ENCODE data around the gene MAP3K2. TPM values are rescaled to one million over a fixed set of nuclear protein-coding genes. Genes with fewer than 3 reads are reported as not detected.

MAP3K2 gene
- total and polyA plus RNA-seq, 2 experiments from 2014 or later: 10.2 to 23.5 TPM

DNA sequence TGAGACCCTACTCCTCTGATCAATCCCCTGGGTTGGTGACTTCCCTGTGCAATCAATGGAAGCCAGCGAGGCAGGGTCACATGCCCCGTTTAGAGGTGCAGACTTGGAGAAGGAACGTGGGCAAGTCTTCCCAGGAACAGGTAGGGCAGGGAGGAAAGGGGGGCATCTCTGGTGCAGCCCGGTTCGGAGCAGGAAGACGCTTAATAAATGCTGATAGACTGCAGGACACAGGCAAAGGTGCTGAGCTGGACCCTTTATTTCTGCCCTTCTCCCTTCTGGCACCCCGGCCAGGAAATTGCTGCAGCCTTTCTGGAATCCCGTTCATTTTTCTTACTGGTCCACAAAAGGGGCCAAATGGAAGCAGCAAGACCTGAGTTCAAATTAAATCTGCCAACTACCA lies 29.6 kb upstream of the MAP3K2 start:
- no peak for ATAC-seq
- no peak overlapping the region for H3K27ac Mint-ChIP-seq
- no peak overlapping the region for H3K4me3 ChIP-seq
- H3K4me3 Mint-ChIP-seq: peak overlapping the region; percentile 8; the same call in 1 of the 3 replicates
- peaks cover 4% of the 10 kb centered on the region; the same call in 2 of the 3 replicates for H3K9me3 Mint-ChIP-seq
- H3K4me1 ChIP-seq (ENCODE audit: insufficient read depth): peaks cover 4% of the 10 kb centered on the region; the same call in 1 of the 2 replicates
- no peaks in the 10 kb centered on the region for H3K36me3 ChIP-seq (ENCODE audit: insufficient read depth)
- no peaks in the 10 kb centered on the region; the same call in 1 of the 2 replicates for H4K20me1 ChIP-seq (replicated peaks; ENCODE audit: insufficient read depth)
- no peak for TF ChIP-seq NANOG (IDR thresholded peaks at IDR 0.05; ENCODE audit: borderline replicate concordance)
- no peak for DNase-seq (ENCODE audit: low spot score)
- H3K27me3 ChIP-seq (ENCODE audit: insufficient read depth): peaks cover 52% of the 10 kb centered on the region
- H3K79me2 ChIP-seq (replicated peaks; ENCODE audit: insufficient read depth): no peaks in the 10 kb centered on the region
- H3K4me2 ChIP-seq: no peak overlapping the region
- peaks cover 10% of the 10 kb centered on the region for H3K4me1 Mint-ChIP-seq
- H3K9me2 ChIP-seq (ENCODE audit: insufficient read depth): no peaks in the 10 kb centered on the region
- peaks cover 46% of the 10 kb centered on the region for H3K27me3 Mint-ChIP-seq (ENCODE audit: insufficient read depth, low read depth, poor library complexity)
- H3F3A ChIP-seq (replicated peaks; ENCODE audit: low read depth): 0 out of 2 replicates have a peak, but pooled peaks cover 4% of the 10 kb centered on the region
- H2AFZ ChIP-seq: no peak overlapping the region
- H3K36me3 Mint-ChIP-seq (ENCODE audit: low read depth): peaks cover 7% of the 10 kb centered on the region; the same call in 1 of the 3 replicates
- H3K27ac ChIP-seq (ENCODE audit: low read depth): no peak overlapping the region

DNA sequence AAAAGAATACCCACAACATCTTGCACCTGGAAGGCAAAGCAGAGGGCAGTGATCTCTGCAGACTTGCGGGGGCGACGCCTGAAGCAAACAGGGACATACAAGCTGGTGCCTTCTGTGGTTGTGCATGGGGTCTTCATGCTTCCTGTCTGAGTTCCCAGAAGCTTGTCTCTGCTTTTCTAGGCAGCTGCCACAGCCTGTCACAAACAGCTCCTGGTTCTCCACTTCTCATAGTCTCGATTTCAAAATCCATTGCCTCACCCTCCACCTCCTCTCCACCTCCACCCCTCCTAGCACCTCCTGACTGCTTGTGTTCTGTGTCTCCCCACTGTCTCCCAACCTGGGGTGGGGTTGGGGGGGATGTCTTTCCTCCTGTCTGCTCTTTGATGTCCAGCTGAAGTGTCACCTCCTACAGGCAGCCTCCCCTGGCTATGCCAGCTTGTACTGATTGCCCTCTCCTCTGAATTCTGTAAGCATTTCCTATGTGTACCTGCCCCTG lies 28.8 kb upstream of the MAP3K2 start:
- peaks cover 37% of the 10 kb centered on the region for H3K27me3 Mint-ChIP-seq (ENCODE audit: insufficient read depth, low read depth, poor library complexity)
- Histone ChIP-seq H2AFZ (peak overlapping the region; percentile 100), H3F3A (replicated peaks; ENCODE audit: low read depth) (0 out of 2 replicates have a peak, but pooled peaks cover 4% of the 10 kb centered on the region), H3K27me3 (ENCODE audit: insufficient read depth) (peaks cover 44% of the 10 kb centered on the region), H3K27ac (ENCODE audit: low read depth) (no peak overlapping the region), H3K79me2 (replicated peaks; ENCODE audit: insufficient read depth) (no peaks in the 10 kb centered on the region), H3K4me1 (ENCODE audit: insufficient read depth) (peaks cover 4% of the 10 kb centered on the region; the same call in 1 of the 2 replicates), H3K36me3 (ENCODE audit: insufficient read depth) (no peaks in the 10 kb centered on the region), H3K9me2 (ENCODE audit: insufficient read depth) (no peaks in the 10 kb centered on the region), H3K4me2 (peak overlapping the region; percentile 90), H4K20me1 (replicated peaks; ENCODE audit: insufficient read depth) (no peaks in the 10 kb centered on the region; the same call in 1 of the 2 replicates), H3K4me3 (peak overlapping the region; percentile 66)
- H3K36me3 Mint-ChIP-seq (ENCODE audit: low read depth): peaks cover 7% of the 10 kb centered on the region; the same call in 1 of the 3 replicates
- DNase-seq (ENCODE audit: low spot score): no peak
- H3K27ac Mint-ChIP-seq: no peak overlapping the region
- peak overlapping the region; percentile 70 for H3K4me3 Mint-ChIP-seq
- H3K4me1 Mint-ChIP-seq: peaks cover 10% of the 10 kb centered on the region
- H3K9me3 Mint-ChIP-seq: peaks cover 4% of the 10 kb centered on the region; the same call in 2 of the 3 replicates
- ATAC-seq: no peak
- no peak for TF ChIP-seq CREB1 (CRISPR knock-in tag; IDR thresholded peaks at IDR 0.05; ENCODE audit: low read depth)
- TF ChIP-seq, protein P1, sequence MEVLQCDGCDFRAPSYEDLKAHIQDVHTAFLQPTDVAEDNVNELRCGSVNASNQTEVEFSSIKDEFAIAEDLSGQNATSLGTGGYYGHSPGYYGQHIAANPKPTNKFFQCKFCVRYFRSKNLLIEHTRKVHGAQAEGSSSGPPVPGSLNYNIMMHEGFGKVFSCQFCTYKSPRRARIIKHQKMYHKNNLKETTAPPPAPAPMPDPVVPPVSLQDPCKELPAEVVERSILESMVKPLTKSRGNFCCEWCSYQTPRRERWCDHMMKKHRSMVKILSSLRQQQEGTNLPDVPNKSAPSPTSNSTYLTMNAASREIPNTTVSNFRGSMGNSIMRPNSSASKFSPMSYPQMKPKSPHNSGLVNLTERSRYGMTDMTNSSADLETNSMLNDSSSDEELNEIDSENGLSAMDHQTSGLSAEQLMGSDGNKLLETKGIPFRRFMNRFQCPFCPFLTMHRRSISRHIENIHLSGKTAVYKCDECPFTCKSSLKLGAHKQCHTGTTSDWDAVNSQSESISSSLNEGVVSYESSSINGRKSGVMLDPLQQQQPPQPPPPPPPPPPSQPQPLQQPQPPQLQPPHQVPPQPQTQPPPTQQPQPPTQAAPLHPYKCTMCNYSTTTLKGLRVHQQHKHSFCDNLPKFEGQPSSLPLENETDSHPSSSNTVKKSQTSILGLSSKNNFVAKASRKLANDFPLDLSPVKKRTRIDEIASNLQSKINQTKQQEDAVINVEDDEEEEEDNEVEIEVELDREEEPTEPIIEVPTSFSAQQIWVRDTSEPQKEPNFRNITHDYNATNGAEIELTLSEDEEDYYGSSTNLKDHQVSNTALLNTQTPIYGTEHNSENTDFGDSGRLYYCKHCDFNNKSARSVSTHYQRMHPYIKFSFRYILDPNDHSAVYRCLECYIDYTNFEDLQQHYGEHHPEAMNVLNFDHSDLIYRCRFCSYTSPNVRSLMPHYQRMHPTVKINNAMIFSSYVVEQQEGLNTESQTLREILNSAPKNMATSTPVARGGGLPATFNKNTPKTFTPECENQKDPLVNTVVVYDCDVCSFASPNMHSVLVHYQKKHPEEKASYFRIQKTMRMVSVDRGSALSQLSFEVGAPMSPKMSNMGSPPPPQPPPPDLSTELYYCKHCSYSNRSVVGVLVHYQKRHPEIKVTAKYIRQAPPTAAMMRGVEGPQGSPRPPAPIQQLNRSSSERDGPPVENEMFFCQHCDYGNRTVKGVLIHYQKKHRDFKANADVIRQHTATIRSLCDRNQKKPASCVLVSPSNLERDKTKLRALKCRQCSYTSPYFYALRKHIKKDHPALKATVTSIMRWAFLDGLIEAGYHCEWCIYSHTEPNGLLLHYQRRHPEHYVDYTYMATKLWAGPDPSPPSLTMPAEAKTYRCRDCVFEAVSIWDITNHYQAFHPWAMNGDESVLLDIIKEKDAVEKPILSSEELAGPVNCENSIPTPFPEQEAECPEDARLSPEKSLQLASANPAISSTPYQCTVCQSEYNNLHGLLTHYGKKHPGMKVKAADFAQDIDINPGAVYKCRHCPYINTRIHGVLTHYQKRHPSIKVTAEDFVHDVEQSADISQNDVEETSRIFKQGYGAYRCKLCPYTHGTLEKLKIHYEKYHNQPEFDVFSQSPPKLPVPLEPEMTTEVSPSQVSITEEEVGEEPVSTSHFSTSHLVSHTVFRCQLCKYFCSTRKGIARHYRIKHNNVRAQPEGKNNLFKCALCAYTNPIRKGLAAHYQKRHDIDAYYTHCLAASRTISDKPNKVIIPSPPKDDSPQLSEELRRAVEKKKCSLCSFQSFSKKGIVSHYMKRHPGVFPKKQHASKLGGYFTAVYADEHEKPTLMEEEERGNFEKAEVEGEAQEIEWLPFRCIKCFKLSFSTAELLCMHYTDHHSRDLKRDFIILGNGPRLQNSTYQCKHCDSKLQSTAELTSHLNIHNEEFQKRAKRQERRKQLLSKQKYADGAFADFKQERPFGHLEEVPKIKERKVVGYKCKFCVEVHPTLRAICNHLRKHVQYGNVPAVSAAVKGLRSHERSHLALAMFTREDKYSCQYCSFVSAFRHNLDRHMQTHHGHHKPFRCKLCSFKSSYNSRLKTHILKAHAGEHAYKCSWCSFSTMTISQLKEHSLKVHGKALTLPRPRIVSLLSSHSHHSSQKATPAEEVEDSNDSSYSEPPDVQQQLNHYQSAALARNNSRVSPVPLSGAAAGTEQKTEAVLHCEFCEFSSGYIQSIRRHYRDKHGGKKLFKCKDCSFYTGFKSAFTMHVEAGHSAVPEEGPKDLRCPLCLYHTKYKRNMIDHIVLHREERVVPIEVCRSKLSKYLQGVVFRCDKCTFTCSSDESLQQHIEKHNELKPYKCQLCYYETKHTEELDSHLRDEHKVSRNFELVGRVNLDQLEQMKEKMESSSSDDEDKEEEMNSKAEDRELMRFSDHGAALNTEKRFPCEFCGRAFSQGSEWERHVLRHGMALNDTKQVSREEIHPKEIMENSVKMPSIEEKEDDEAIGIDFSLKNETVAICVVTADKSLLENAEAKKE (CRISPR knock-in tag; IDR thresholded peaks at IDR 0.05): no peak
- no peak for TF ChIP-seq EZH2phosphoT487 (IDR thresholded peaks at IDR 0.05; ENCODE audit: unreplicated experiment)
- TF ChIP-seq ZNF331 (CRISPR knock-in tag; IDR thresholded peaks at IDR 0.05; ENCODE audit: low read depth): no peak
- TF ChIP-seq STAT1 (IDR thresholded peaks at IDR 0.05; ENCODE audit: unreplicated experiment): no peak
- TF ChIP-seq, protein P2, sequence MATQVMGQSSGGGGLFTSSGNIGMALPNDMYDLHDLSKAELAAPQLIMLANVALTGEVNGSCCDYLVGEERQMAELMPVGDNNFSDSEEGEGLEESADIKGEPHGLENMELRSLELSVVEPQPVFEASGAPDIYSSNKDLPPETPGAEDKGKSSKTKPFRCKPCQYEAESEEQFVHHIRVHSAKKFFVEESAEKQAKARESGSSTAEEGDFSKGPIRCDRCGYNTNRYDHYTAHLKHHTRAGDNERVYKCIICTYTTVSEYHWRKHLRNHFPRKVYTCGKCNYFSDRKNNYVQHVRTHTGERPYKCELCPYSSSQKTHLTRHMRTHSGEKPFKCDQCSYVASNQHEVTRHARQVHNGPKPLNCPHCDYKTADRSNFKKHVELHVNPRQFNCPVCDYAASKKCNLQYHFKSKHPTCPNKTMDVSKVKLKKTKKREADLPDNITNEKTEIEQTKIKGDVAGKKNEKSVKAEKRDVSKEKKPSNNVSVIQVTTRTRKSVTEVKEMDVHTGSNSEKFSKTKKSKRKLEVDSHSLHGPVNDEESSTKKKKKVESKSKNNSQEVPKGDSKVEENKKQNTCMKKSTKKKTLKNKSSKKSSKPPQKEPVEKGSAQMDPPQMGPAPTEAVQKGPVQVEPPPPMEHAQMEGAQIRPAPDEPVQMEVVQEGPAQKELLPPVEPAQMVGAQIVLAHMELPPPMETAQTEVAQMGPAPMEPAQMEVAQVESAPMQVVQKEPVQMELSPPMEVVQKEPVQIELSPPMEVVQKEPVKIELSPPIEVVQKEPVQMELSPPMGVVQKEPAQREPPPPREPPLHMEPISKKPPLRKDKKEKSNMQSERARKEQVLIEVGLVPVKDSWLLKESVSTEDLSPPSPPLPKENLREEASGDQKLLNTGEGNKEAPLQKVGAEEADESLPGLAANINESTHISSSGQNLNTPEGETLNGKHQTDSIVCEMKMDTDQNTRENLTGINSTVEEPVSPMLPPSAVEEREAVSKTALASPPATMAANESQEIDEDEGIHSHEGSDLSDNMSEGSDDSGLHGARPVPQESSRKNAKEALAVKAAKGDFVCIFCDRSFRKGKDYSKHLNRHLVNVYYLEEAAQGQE (IDR thresholded peaks at IDR 0.05; ENCODE audit: unreplicated experiment): no peak
- no peak for TF ChIP-seq EZH2 (IDR thresholded peaks at IDR 0.05; ENCODE audit: low read depth, unreplicated experiment)
- TF ChIP-seq NANOG (IDR thresholded peaks at IDR 0.05; ENCODE audit: borderline replicate concordance): no peak
- TF ChIP-seq JUNB (IDR thresholded peaks at IDR 0.05; ENCODE audit: unreplicated experiment): no peak
- TF ChIP-seq CTCF (conservative IDR thresholded peaks at IDR 0.05; ENCODE audit: low read depth in 2 of 2): no peak
